Prostate gland (tissue), 2 donors: ENCODE results near the gene CBL.

Source experiments
- CTCF ChIP-seq, 4 experiments: fragments of 200-600 bp in 2 of 4; fragments of 450-650 bp in 2 of 4; sonication (generic) in 2 of 4; IDR thresholded peaks; 1 replicate in 3 of 4; 2 replicates in 1 of 4; pipeline ENCODE4 v1.5.1; 2016 to 2019; ENCODE audit warnings: antibody characterized with exemption in 4 of 4, mild to moderate bottlenecking in 2 of 4, moderate library complexity in 2 of 4
- POLR2AphosphoS5 ChIP-seq: sonication (generic); formaldehyde crosslinking; IDR thresholded peaks from one replicate; pipeline ENCODE4 v1.6.1; 2017; ENCODE audit warnings: antibody characterized with exemption

DNA sequence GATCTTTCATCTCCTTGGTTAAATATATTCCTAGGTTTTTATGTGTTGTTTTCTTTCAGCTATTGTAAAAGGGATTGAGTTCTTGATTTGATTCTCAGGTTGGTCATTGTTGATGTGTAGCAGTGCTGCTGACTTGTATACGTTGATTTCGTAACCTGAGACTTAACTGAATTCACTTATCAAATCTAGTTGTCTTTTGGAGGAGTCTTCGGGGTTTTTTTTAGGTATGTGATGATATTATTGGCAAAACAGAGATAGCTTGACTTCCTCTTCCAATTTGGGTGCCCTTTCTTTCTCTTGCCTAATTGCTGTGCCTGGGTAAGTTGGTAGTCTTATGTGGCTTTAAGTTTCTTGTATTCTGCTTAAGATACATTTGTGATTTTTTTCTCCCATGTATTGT is 52.8 kb downstream of the CBL start:
- TF ChIP-seq CTCF (IDR thresholded peaks at IDR 0.05) (no peak), POLR2AphosphoS5 (no peak)
